K562 (cell line): ENCODE data around the gene OR2B2. TPM values are rescaled to one million over a fixed set of nuclear protein-coding genes. Genes with fewer than 3 reads are reported as not detected.

Experiments used
- DACH1 ChIP-seq: fragments of 450-650 bp; IDR thresholded peaks from 2 replicates; pipeline ENCODE4 v1.6.1; 2018; ENCODE audit not compliant: partially characterized antibody
- EGR1 ChIP-seq: fragments of 450-650 bp; conservative IDR thresholded peaks from 2 replicates; pipeline ENCODE4 v1.6.1; 2017; ENCODE audit warnings: mild to moderate bottlenecking
- FIP1L1 ChIP-seq: fragments of 200-400 bp; formaldehyde crosslinking; IDR thresholded peaks from 2 replicates; pipeline ENCODE4 v1.6.1; 2018; ENCODE audit warnings: mild to moderate bottlenecking, low read depth, low read length; ENCODE audit not compliant: poor library complexity, severe bottlenecking
- GTF2F1 ChIP-seq: IDR thresholded peaks from 2 replicates; pipeline ENCODE4 v1.6.1; 2011; ENCODE audit warnings: low read depth, low read length, improper control_type of control experiment
- HDAC8 ChIP-seq: fragments of 450-650 bp; IDR thresholded peaks from 2 replicates; pipeline ENCODE4 v1.6.1; 2016; ENCODE audit warnings: mild to moderate bottlenecking, missing genetic modification characterization, moderate library complexity, missing compliant biosample characterization
- KDM4B ChIP-seq, 2 experiments: fragments of 450-650 bp in 1 of 2; sonication (generic) in 1 of 2; IDR thresholded peaks; 2 replicates each; pipeline ENCODE4 v1.6.1; 2016 to 2017; ENCODE audit warnings: borderline replicate concordance in 2 of 2, antibody characterized with exemption in 1 of 2, low read depth in 1 of 2, mild to moderate bottlenecking in 1 of 2
- MCM5 ChIP-seq: fragments of 450-650 bp; IDR thresholded peaks from 2 replicates; pipeline ENCODE4 v1.6.1; 2016; ENCODE audit warnings: low read depth
- MTA3 ChIP-seq: fragments of 450-650 bp; formaldehyde crosslinking; IDR thresholded peaks from 2 replicates; pipeline ENCODE4 v1.6.1; 2017; ENCODE audit warnings: mild to moderate bottlenecking, borderline replicate concordance
- NONO ChIP-seq, 2 experiments: fragments of 200-400 bp in 1 of 2; fragments of 450-650 bp in 1 of 2; formaldehyde crosslinking in 1 of 2; IDR thresholded peaks; 2 replicates each; pipeline ENCODE4 v1.6.1; 2017; ENCODE audit warnings: low read depth in 2 of 2, mild to moderate bottlenecking in 2 of 2, moderate library complexity in 2 of 2, low read length in 1 of 2
- OTX1 ChIP-seq: fragments of 450-650 bp; formaldehyde crosslinking; IDR thresholded peaks from 2 replicates; pipeline ENCODE4 v1.4.0; 2022; ENCODE audit warnings: mild to moderate bottlenecking
- POLR2B ChIP-seq: fragments of 450-650 bp; IDR thresholded peaks from 2 replicates; pipeline ENCODE4 v1.6.1; 2018; ENCODE audit warnings: low read depth; ENCODE audit not compliant: partially characterized antibody
- SNRNP70 ChIP-seq: fragments of 200-400 bp; formaldehyde crosslinking; optimal IDR thresholded peaks from 2 replicates; pipeline ENCODE3; 2017; ENCODE audit warnings: low read depth, low read length
- STAT5A ChIP-seq: IDR thresholded peaks from 2 replicates; pipeline ENCODE4 v1.6.1; 2012; ENCODE audit warnings: low read length, inconsistent platforms, borderline replicate concordance
- SUPT5H ChIP-seq: fragments of 450-650 bp; IDR thresholded peaks from 2 replicates; pipeline ENCODE4 v1.6.1; 2016
- TAF7 ChIP-seq: fragments of 450-650 bp; IDR thresholded peaks from 2 replicates; pipeline ENCODE4 v1.6.1; 2016; ENCODE audit warnings: missing genetic modification characterization, missing compliant biosample characterization
- ZNF124 ChIP-seq: sonication (generic); formaldehyde crosslinking; IDR thresholded peaks from 2 replicates; pipeline ENCODE4 v1.8.1; 2022; ENCODE audit warnings: missing genetic modification reagents
- ZNF507 ChIP-seq: conservative IDR thresholded peaks from 2 replicates; pipeline ENCODE4 v1.6.1; 2017; ENCODE audit warnings: missing genetic modification characterization, missing compliant biosample characterization
- polyA plus RNA-seq, 8 experiments: library from polyadenylated mRNA; depleted of rRNA in 4 of 8; stranded (reverse) in 5 of 8; unstranded in 3 of 8; fragments of >200 nt; fragmentation: Nextera tagmentation in 2 of 8; fragmentation: Illumina TruSeq in 1 of 8; extraction: Ambion mirVana in 2 of 8; extraction: Trizol in 1 of 8; gene quantifications; 2 replicates each; pipeline versions ENCODE4 v1.2.1 to v1.2.3, GENCODE V29; 2011 to 2014; ENCODE audit warnings: inconsistent platforms in 1 of 8, missing spikeins in 1 of 8
- total RNA-seq, 7 experiments: library from RNA; depleted of rRNA in 6 of 7; stranded (reverse); fragments of >200 nt in 6 of 7; fragmentation: Illumina TruSeq in 2 of 7; extraction: Trizol in 2 of 7; gene quantifications; 2 replicates each; pipeline versions ENCODE4 v1.2.1 to v1.2.3, GENCODE V29; 2011 to 2021; ENCODE audit warnings: low replicate concordance in 1 of 7
- TF ChIP-seq, protein P1 (sequence below): fragments of 450-650 bp; formaldehyde crosslinking; IDR thresholded peaks from 2 replicates; pipeline ENCODE4 v1.4.0; 2020; ENCODE audit warnings: mild to moderate bottlenecking
- TF ChIP-seq, protein P2 (sequence below): sonication (generic); formaldehyde crosslinking; IDR thresholded peaks from 2 replicates; pipeline ENCODE4 v1.8.0; 2022; ENCODE audit warnings: missing genetic modification reagents, mild to moderate bottlenecking, borderline replicate concordance
- TF ChIP-seq, protein P3 (sequence below): fragments of 250-450 bp; sonication (Bioruptor Pico); IDR thresholded peaks from 2 replicates; pipeline ENCODE4 v1.5.0; 2021; ENCODE audit warnings: mild to moderate bottlenecking, moderate library complexity
- TF ChIP-seq, protein P4 (sequence below): fragments of 450-650 bp; IDR thresholded peaks from one replicate; pipeline ENCODE4 v1.6.1; 2018; ENCODE audit warnings: mild to moderate bottlenecking, moderate library complexity; ENCODE audit not compliant: partially characterized antibody

Gene OR2B2
- total and polyA plus RNA-seq, 9 of the 15 experiments (the other 6 are each of a cell fraction or from before 2014, with no cell fraction given), result 0.24 TPM; not detected in 8

DNA sequence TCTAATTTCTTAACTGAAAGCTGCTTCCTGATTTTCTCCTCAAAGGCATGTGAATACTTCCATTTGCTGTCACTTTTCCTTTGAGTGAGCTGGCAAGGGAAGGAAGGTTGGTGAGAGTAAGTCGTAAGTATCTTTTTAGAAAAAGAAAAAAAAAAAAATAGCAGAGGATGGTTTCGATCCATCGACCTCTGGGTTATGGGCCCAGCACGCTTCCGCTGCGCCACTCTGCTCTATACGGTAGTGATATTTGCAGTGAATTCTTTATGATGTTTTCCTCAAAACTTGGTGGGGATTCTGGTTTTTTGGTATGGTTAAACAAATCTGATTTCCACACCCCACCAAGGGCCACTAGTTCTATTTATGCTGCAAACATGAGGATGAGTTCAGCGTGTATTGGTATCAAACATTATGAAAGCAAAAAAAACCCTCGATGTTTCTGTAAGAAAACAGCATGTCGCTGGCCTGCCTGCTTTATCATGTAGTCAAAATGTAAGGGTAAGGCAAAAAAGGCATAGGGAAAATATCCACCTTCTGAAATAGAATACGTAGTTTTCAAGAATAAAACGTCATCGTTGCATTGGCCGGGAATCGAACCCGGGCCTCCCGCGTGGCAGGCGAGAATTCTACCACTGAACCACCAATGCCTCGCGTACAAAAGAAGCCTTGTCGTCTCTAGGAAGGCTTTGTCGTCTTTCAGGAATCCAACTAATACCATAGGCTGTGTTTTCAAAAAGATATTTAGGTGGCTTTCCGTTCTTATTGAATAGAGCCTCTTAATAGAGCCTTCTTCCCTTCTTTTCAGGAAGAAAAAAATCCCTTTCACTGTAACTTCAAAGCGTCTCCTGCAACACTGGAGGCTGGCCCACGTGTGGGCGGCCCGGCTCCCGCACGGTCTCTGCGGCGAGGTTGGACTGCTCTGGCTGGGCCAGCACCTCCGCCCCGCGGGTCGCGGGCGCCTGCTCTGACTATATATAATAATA lies 9.6 kb downstream of the OR2B2 start (continued):
- TF ChIP-seq EGR1, result peak; percentile 92
- TF ChIP-seq, protein P1, sequence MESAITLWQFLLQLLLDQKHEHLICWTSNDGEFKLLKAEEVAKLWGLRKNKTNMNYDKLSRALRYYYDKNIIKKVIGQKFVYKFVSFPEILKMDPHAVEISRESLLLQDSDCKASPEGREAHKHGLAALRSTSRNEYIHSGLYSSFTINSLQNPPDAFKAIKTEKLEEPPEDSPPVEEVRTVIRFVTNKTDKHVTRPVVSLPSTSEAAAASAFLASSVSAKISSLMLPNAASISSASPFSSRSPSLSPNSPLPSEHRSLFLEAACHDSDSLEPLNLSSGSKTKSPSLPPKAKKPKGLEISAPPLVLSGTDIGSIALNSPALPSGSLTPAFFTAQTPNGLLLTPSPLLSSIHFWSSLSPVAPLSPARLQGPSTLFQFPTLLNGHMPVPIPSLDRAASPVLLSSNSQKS (CRISPR knock-in tag), result peak; percentile 62
- TF ChIP-seq STAT5A, result 0 out of 2 replicates have a peak, but pooled peaks have one; percentile 27
- TF ChIP-seq, protein P2, sequence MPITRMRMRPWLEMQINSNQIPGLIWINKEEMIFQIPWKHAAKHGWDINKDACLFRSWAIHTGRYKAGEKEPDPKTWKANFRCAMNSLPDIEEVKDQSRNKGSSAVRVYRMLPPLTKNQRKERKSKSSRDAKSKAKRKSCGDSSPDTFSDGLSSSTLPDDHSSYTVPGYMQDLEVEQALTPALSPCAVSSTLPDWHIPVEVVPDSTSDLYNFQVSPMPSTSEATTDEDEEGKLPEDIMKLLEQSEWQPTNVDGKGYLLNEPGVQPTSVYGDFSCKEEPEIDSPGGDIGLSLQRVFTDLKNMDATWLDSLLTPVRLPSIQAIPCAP (CRISPR knock-in tag), result no peak
- no peak for TF ChIP-seq HDAC8 (tag)
- peak; percentile 98 for TF ChIP-seq SUPT5H
- no peak for TF ChIP-seq SNRNP70
- no peak for TF ChIP-seq ZNF507 (tag)
- no peak for TF ChIP-seq DACH1
- TF ChIP-seq FIP1L1, result no peak
- TF ChIP-seq MTA3, result peak; percentile 93
- TF ChIP-seq NONO (IDR thresholded peaks at IDR 0.05; ENCODE audit: low read depth in 2 of 2, low read length in 1 of 2), result no peak; a peak in 1 of 4 replicates
- TF ChIP-seq ZNF124 (CRISPR knock-in tag), result no peak
- TF ChIP-seq, protein P3, sequence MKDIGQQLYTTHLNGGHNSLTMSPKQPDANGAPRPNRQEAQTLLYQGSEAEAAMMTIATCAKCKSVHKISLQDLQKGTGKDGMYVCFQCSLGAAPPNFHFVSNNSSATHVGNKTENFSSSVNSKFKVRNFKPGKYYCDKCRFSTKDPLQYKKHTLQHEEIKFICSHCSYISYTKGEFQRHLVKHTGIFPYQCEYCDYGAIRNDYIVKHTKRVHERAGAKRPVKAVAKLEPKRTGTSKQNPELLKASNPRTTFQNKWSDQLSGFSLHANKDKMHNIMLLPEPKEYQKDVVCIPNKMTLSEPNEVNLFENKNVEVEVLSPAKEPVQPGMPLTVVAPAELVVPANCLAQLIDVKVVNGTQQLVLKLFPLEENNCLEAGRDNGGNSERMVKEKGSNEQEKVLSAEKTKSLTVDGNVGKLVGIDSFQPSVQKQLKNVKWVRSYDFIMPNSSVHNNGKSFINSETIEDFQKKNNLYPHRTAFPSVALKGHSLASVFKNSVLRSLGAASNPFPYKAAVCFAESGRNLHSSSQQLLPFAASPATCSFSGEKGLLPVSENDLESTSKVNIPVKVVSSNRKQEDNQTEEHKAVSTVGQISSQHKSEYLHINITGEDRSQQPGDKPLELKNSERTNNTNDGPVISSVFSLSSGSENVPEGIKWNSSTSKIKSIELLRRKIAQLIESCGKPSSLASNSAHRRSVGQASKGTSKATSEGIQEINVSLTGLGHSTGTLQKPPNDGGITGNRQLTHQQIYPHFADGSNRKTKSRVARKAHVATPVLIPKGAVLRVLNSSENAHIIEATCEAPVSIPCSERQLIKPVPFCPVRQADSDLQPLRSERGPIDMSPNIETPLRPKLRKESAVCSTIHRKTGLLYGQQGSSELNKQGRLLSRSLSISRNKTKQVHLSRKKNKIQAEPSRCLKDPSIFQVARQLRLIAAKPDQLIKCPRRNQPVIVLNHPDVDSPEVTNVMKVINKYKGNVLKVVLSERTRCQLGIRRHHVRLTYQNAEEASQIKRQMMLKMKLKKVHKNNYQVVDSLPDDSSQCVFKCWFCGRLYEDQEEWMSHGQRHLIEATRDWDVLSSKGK, result peak; percentile 81; the same call in 1 of the 2 replicates
- TF ChIP-seq, protein P4, sequence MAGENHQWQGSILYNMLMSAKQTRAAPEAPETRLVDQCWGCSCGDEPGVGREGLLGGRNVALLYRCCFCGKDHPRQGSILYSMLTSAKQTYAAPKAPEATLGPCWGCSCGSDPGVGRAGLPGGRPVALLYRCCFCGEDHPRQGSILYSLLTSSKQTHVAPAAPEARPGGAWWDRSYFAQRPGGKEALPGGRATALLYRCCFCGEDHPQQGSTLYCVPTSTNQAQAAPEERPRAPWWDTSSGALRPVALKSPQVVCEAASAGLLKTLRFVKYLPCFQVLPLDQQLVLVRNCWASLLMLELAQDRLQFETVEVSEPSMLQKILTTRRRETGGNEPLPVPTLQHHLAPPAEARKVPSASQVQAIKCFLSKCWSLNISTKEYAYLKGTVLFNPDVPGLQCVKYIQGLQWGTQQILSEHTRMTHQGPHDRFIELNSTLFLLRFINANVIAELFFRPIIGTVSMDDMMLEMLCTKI, result no peak
- peak; percentile 76 for TF ChIP-seq POLR2B
- no peak for TF ChIP-seq KDM4B (IDR thresholded peaks at IDR 0.05; ENCODE audit: borderline replicate concordance in 2 of 2, low read depth in 1 of 2)
- TF ChIP-seq GTF2F1, result peak; percentile 88
- TF ChIP-seq MCM5, result no peak
- no peak for TF ChIP-seq TAF7 (tag)
- peak; percentile 97 for TF ChIP-seq OTX1 (CRISPR knock-in tag)
